Measurements from ENCODE around the gene CYP17A1.
"Not testable (repeated sequence)": the region's sequence is repeated elsewhere in the genome, so short reads cannot be mapped to it uniquely, and the experiment has no call there.

Gene CYP17A1, protein sequence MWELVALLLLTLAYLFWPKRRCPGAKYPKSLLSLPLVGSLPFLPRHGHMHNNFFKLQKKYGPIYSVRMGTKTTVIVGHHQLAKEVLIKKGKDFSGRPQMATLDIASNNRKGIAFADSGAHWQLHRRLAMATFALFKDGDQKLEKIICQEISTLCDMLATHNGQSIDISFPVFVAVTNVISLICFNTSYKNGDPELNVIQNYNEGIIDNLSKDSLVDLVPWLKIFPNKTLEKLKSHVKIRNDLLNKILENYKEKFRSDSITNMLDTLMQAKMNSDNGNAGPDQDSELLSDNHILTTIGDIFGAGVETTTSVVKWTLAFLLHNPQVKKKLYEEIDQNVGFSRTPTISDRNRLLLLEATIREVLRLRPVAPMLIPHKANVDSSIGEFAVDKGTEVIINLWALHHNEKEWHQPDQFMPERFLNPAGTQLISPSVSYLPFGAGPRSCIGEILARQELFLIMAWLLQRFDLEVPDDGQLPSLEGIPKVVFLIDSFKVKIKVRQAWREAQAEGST

DNA sequence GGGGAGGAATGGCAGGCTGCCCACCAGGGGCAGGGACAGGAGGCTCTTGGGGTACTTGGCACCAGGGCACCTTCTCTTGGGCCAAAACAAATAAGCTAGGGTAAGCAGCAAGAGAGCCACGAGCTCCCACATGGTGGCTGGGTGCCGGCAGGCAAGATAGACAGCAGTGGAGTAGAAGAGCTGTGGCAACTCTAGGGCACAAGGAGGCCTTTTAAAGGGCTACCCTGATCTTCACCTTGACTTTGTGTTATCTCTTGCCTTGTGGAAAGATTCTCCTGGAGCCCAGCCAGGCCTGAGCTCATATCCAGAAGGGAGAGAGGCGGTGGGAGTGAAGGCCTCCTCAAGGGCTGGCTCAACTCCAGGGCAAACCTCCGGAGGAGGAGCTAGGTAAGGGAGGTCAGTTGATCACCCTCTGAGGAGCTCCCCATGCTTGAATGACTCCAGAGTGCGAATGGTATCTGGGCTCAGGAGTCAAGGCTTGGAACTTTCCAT lies at the start of gene CYP17A1:
Gene CYP17A1 (minus strand): TSS at position 184 of the 492 bp plus-strand sequence. CDS start 52 bp downstream, at position 132.
- DNase-seq, result peak; percentile 80 to 91

DNA sequence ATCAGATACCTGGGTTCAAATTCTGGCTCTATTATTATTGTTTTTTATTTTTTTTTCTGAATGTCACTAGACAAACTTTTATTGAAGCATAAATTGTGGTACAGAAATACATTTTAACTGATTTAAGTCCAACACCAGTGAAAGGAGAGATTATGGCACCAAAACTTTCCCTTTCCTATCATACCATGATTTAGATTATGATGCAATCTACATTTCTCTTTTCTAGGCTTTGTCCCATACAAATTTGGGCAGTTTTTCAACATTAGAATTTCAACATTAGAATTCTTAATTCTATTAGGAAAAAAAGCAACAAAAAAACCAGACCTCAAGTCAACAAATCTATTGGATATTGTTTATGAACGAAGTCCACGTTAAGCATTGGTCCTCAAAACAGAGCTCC lies 43.0 kb upstream of the CYP17A1 start:
- no peak for DNase-seq

- DNase-seq, result no peak
Observed at GRCh38 chr10:102878629-102879028, 41.4 kb upstream of the CYP17A1 start.

GRCh38 chr10:102876747-102877153 lies 39.5 kb upstream of the CYP17A1 start:
- no peak for DNase-seq

GRCh38 chr10:102872163-102872562 lies 35.0 kb upstream of the CYP17A1 start:
- DNase-seq, result no peak

- no peak for DNase-seq
Observed at GRCh38 chr10:102870221-102870620, 33.0 kb upstream of the CYP17A1 start.

- DNase-seq, result peak in 1 of 2 experiments; percentile 64
Observed at GRCh38 chr10:102869258-102870198, 32.3 kb upstream of the CYP17A1 start, which contains the start of gene AS3MT. TSS of gene AS3MT (plus strand) at chr10:102869470. CDS start at chr10:102869593, 123 bp downstream.

- DNase-seq, result no peak
Observed at GRCh38 chr10:102868911-102869257, 31.7 kb upstream of the CYP17A1 start.

DNA sequence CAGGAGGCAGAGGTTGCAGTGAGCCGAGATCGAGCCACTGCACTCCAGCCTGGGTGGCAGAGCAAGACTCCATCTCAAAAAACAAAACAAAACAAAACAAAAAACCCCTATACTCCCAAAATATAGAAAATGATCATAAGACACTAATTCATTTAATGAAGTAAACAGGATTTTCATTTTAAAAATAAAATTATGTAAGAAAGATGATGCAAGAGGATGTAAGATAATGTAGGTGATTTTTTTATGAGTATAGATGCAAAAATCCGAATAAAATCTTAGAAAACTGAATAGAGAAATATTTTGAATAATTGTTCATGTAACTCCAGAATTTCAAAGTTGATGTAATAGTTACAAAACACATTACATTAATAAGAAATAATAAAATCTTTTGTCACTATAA lies 28.4 kb upstream of the CYP17A1 start:
- DNase-seq, result no peak

DNA sequence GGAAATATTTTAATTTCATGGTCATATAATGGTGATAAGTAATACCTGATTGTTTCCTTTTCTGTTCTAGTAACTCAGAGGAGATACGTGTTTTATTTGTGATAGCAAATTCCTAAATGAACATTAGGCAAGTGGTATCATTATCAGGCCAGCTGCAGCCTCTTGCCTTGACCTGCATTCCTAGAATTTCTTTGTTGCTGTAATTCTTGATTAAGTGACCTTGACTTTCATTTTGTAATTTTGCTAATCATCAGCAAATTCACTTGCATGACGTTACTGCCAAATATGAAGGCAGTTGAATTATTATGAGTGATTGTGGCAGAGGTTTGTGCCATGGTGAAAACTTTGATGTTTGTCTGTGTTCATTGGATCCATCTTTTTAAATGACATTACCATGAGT lies 26.4 kb upstream of the CYP17A1 start:
- DNase-seq, result no peak

GRCh38 chr10:102859911-102860310 lies 22.7 kb upstream of the CYP17A1 start:
- DNase-seq, result peak in 1 of 2 experiments; percentile 30

- DNase-seq, result no peak
Observed at GRCh38 chr10:102856758-102857424, 19.7 kb upstream of the CYP17A1 start.

GRCh38 chr10:102855731-102856436 lies 18.7 kb upstream of the CYP17A1 start:
- DNase-seq, result peak; percentile 29 to 57

DNA sequence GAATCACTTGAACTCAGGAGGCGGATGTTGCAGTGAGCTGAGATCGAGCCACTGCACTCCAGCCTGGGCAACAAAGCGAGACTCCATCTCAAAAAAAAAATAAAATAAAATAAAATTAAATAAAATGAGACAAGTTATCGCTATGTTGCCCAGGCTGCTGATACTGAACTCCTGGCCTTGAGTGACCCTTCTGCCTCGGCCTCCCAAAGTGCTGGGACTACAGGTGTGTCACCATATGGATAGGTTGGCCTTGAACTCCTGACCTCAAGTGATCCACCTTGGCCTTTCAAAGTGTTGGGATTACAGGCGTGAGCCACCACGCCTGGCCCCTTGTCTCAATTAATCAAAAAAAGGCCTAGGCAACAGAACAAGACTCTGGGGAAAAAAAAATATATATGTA lies 16.0 kb upstream of the CYP17A1 start:
- not testable (repeated sequence) for DNase-seq

DNA sequence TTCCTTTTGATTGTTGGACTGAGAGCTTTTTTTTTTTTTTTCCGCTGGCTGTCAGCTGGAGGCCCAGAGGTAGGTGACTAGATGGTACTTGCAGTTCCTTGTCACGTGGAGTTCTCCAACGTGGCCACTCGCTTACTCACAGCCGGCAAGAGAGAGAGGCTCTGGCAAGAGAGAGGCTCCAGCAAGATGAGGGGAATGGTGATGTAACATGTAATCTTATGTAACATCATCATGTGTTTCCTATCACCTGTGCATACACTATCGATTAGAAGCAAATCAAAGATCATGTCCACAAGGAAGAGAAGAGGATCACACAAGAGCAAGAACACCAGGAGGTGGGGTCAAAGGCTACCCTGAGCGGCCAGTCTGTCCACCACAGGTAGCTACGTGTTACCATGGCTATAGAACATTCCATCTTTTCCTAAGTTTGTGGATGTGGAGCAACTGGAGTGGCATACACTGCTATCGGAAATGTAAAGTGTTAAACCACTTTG lies 12.9 kb upstream of the CYP17A1 start:
- DNase-seq, result no peak

DNA sequence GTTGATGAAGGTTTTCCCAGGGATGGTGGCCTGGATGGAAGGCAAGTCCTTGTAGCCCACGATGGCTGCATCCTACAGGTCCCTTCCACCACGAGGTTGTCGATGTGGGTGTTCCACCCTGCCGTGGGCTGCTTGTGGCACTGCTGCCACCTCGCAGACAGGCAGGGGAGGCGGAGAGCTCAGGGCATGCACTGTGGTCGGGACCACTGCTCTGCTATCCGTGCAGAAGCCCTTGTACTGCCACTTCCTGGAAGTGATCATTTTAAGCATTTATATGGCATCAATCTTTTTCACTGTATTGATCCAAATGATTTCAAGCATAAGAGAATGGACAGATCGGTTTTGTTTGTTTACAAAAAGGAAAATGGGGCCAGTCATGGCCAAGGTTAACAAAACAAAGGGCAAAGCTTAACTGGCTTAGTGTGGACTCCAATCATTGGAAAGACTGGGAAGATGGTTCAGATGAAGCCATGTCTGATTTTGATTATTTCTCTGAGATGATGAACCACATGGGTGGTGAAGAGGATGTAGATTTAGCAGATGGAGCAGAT lies 8.2 kb upstream of the CYP17A1 start:
- no peak for DNase-seq

- not testable (repeated sequence) for DNase-seq
Observed at GRCh38 chr10:102844190-102844776, 7.1 kb upstream of the CYP17A1 start.

DNA sequence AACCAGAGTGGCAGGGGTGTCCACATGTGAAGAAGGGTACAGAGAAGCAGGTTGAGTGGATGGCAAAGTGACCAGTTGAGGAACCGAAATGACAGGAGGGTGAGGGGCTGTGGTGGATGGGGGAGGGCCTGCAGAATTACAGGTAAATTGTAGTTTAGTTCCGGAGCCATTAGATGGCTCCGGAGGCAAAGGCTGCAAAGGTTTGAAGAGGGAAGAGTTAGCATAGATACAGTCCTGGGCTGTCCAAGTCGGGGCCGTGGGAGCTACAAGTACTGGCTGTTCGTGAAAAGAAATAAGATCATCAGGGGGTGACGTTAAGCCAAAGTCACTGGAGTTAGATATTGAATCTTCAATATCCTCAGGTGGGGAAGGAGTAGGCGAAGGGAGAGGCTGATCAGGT lies 5.9 kb upstream of the CYP17A1 start:
- not testable (repeated sequence) for DNase-seq

DNA sequence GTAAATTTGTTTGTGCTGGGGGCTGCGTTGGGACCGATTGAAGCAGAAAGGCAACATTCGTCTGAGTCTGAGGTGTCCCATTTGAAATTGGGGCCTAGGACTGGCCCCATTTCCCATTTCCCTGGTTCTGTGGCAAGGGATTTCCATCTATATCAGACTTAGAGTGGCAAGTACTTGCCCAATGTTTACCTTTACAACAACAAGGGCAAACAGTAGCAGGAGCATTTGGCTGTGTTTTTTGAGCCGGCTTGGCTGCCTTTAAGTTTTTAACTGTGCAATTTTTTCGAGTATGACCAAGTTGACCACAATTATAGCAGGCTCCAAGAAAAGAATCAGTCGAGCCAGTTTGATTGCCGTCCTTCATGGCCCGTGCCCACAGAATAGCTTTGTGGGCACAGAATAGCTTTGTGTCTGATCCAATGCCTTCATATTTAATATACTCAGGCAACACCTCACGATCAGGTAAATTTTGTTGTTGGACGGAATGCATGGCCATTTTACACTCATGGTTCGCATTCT lies 4.7 kb upstream of the CYP17A1 start:
- no peak for DNase-seq

GRCh38 chr10:102838276-102838927 lies 1.2 kb upstream of the CYP17A1 start:
- not testable (repeated sequence) for DNase-seq
